VCaP (cell line): ENCODE data around the gene RAET1G.

ENCODE experiments used
- H3K27ac ChIP-seq: fragments of 450-650 bp; 2 replicates; pipeline ENCODE4 v1.5.1; 2017
- TF ChIP-seq, protein P1 (sequence below): fragments of 450-650 bp; conservative IDR thresholded peaks from 2 replicates; pipeline ENCODE4 v1.5.1; 2017; ENCODE audit warnings: mild to moderate bottlenecking, moderate library complexity

Gene RAET1G

DNA sequence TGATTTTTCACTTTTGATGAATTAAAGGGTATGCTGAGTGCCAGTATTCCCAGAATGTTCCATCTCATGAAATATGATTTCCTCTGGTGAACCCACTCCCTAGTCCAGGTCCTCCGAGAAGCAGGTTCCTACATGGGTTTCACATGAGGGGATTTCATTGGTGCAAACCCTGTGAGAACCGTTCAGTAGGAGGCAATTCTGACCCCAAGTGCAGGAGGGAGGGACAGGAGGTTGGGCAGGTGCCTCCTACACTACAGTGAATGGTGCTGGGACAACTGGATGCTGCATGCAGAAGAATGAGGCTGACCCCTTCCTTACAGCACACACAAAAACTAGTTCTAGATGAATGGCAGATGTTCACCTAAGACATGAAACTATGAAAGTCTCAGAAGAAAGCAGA, 13.8 kb upstream of the RAET1G start:
- TF ChIP-seq, protein P1, sequence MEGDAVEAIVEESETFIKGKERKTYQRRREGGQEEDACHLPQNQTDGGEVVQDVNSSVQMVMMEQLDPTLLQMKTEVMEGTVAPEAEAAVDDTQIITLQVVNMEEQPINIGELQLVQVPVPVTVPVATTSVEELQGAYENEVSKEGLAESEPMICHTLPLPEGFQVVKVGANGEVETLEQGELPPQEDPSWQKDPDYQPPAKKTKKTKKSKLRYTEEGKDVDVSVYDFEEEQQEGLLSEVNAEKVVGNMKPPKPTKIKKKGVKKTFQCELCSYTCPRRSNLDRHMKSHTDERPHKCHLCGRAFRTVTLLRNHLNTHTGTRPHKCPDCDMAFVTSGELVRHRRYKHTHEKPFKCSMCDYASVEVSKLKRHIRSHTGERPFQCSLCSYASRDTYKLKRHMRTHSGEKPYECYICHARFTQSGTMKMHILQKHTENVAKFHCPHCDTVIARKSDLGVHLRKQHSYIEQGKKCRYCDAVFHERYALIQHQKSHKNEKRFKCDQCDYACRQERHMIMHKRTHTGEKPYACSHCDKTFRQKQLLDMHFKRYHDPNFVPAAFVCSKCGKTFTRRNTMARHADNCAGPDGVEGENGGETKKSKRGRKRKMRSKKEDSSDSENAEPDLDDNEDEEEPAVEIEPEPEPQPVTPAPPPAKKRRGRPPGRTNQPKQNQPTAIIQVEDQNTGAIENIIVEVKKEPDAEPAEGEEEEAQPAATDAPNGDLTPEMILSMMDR = no peak
- H3K27ac ChIP-seq = no peak overlapping the region

DNA sequence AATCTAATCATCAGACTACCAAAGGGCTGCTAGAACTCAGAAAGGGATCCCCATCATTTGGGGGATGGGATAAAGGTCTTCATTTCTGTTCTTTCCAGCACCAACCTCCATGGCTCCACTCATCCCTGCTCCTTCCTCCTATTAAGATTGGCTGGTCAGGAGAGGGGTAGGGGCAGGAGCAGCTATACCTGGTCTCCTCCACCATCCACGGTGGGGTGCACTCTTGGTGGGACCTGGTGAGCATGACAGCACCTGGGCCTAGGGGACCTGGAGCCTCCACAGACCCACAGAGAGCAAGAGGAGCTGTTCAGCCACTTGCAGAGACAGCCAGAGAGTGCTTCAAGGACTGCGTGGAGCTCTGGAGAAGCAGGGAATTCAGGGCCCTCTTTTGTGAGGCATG, 12.7 kb upstream of the RAET1G start:
- H3K27ac ChIP-seq = no peak overlapping the region
- TF ChIP-seq, protein P1 = no peak

DNA sequence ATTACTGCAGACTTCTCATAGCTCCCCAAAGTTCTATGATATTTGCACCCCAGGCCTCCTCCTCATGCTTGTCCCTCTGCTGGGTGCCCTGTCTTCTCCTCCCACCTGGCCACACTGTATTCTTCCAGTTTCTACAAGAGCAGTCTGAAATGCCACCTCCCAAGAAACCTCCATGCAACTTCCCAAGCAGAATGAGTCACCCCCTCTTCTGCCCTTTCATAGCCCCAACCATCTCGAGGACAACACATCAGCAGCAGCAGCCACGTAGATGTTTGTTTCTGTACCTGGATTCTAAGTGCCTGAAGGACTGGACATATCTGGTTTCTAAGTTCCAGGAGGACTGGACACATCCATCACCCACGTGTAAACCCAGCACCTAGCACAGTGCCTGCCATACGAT, 12.3 kb upstream of the RAET1G start:
- TF ChIP-seq, protein P1 = no peak
- H3K27ac ChIP-seq = no peak overlapping the region

DNA sequence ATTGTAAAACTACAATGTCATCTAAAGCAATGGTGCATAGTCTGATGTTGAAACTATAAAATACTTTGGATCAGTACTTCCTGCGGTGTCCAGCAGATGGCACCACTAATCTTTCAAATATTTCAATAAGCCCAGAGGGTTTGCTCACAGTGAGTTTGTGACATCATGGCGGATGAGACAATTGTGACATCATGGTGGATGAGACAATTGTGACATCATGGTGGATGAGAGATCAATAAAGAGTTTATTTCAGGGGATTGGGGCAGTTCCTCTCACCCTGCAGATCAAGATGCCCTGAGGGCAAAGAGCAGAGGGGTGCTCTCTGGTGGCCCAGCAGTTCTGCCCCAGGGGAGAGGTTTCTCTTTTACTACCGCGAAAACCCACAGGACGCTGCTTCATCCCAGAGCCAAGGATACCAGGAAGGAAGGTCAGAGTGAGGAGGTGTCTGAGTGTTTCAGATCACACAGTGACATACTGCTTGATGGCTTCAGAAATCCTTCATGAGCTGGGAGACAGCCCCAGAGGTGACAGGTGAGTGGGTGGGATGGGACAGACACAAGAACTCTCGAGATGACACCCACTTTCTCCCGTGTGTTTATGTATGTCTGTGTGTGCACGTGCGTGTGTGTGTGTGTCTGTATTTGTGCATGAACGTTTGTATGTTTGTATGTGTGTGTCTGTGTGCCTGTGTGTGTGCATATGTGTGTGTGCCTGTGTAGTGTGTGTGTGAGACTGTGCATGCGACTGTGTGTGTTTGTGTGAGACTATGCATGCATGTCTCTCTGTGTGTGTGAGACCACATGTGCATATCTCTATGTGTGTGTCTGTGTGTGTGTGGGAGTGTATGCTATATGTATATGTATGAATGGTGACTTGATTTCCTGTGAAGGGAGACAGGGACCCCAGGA, 11.6 kb upstream of the RAET1G start:
- TF ChIP-seq, protein P1 = peak; percentile 76
- no peak overlapping the region for H3K27ac ChIP-seq

DNA sequence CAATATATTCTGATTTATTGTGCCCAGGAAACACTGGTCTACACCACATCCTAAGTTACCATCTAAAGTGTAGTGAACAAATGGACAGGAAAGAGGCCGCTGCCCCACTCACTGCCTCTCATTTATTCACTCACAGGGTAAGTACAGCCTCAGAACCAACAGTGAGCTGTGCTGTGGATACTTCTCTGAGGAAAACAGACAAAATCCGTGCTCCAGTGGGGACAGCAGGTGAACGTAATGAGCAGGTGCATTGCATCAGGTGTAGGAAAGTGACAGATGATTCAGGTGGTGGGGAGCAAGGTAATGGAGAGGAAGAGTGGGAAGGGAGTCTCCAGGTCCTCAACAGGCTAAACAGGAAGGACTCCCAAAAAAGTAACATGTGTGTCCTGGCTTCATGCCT, 10.5 kb upstream of the RAET1G start:
- TF ChIP-seq, protein P1 = no peak
- H3K27ac ChIP-seq = no peak overlapping the region

DNA sequence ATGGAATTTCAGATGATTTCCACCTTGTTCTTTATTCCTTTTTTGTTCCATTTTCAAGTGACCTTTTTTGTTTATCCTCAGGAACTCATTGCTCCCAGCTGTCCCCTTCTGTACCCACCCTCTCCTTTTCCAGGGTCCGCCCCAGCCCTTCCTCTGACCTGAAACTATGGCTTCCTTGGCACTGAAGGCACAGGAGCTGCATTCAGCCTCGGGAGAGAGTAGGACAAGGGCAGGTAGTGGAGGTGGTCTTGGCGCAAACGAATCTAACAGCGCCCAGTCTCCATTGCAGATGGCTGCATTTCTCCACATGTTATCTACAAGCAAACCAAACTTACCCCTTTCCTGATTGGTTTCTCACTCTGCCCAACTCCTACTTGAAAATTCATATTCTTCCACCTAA, 10.1 kb upstream of the RAET1G start:
- TF ChIP-seq, protein P1 = no peak
- no peak overlapping the region for H3K27ac ChIP-seq

DNA sequence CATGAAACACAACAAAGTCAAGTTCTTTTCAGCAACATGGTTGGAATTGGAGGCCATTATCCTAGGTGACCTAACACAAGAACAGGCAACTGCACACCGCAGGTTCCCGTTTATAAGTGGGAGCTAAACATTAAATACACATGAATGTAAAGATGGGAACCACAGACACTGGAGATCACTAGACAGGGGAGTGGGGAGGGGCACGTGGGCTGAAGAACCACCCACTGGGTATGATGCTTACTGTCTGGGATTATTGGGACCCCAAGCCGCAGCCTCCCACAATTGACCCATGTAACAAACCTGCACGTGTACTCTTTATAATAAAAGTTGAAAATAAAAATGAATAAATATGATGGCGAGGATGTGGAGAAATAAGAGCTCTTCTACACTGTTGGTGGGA, 8.6 kb upstream of the RAET1G start:
- TF ChIP-seq, protein P1 = no peak
- H3K27ac ChIP-seq = no peak overlapping the region
